Tibial nerve (tissue), 4 donors: ENCODE measurements around the gene AMOTL2. TPM values are rescaled to one million over a fixed set of nuclear protein-coding genes. Genes with fewer than 3 reads are reported as not detected.
A peak's percentile ranks its signal among the peaks of the same experiment; 100 is the strongest.

Experiments
- DNase-seq, 2 donors: peaks; one replicate each; pipeline ENCODE4 v3.0.0-alpha.2; 2019; ENCODE audit warnings: low spot score in 2 of 2
- H3K27ac ChIP-seq, 4 donors: fragments of 200-600 bp; sonication (generic) in 3 of 4; one replicate each; pipeline ENCODE4 v1.5.1; 2017 to 2019; ENCODE audit warnings: mild to moderate bottlenecking in 1 of 4
- H3K27me3 ChIP-seq, 2 donors: fragments of 200-600 bp; sonication (generic) in 1 of 2; one replicate each; pipeline versions ENCODE4 v1.5.1 to v1.6.0; 2017 to 2019
- H3K36me3 ChIP-seq, 3 donors: fragments of 200-600 bp; sonication (generic); one replicate each; pipeline ENCODE4 v1.5.1; 2018 to 2019
- H3K4me1 ChIP-seq, 4 donors: fragments of 200-600 bp; sonication (generic) in 3 of 4; one replicate each; pipeline ENCODE4 v1.5.1; 2017 to 2019
- H3K4me3 ChIP-seq, 4 donors: fragments of 200-600 bp; sonication (generic) in 3 of 4; one replicate each; pipeline ENCODE4 v1.5.1; 2017 to 2019; ENCODE audit warnings: mild to moderate bottlenecking in 1 of 4, moderate library complexity in 1 of 4
- H3K9me3 ChIP-seq, 4 donors: fragments of 200-600 bp; sonication (generic) in 3 of 4; one replicate each; pipeline ENCODE4 v1.5.1; 2017 to 2019
- CTCF ChIP-seq, 5 experiments: fragments of 200-600 bp in 3 of 5; fragments of 450-650 bp in 2 of 5; sonication (generic) in 3 of 5; IDR thresholded peaks; one replicate each; pipeline ENCODE4 v1.5.1; 2016 to 2019; ENCODE audit warnings: antibody characterized with exemption in 5 of 5, mild to moderate bottlenecking in 3 of 5, moderate library complexity in 2 of 5
- EP300 ChIP-seq, 2 donors: sonication (generic); formaldehyde crosslinking; IDR thresholded peaks; one replicate each; pipeline ENCODE4 v1.6.1; 2017; ENCODE audit warnings: antibody characterized with exemption in 2 of 2, mild to moderate bottlenecking in 1 of 2
- POLR2A ChIP-seq, 2 donors: fragments of 450-650 bp; IDR thresholded peaks; one replicate each; pipeline ENCODE4 v1.6.1; 2017; ENCODE audit warnings: antibody characterized with exemption in 2 of 2, mild to moderate bottlenecking in 2 of 2, moderate library complexity in 2 of 2
- WGBS, 2 donors: methylation state at CpG; one replicate each; pipeline ENCODE4 v1.1.5; 2018; 5-methylcytosine and 5-hydroxymethylcytosine counted together
- total RNA-seq, 4 donors: library from RNA; depleted of rRNA; stranded (reverse); fragments of >200 nt; gene quantifications; one replicate each; pipeline ENCODE4 v1.1.0, GENCODE V29; 2016

The AMOTL2 gene
- total RNA-seq, 4 donors from 2014 or later = 216 to 337 (median 255) TPM

GRCh38 chr3:134388788-134389485 is 14.7 kb upstream of the AMOTL2 start:
- H3K27ac ChIP-seq = no peak overlapping the region
- H3K36me3 ChIP-seq = no peaks in the 10 kb centered on the region
- no peaks in the 10 kb centered on the region for H3K9me3 ChIP-seq
- peaks cover 0 to 26% (median 7%) of the 10 kb centered on the region in 4 donors for H3K4me1 ChIP-seq
- H3K4me3 ChIP-seq = no peak overlapping the region
- 49 to 62% methylated on average over 10 of the region's 10 CpGs for WGBS, 2 donors
- H3K27me3 ChIP-seq = no peaks in the 10 kb centered on the region
- no peak for DNase-seq
- no peak for TF ChIP-seq POLR2A (IDR thresholded peaks at IDR 0.05)
- TF ChIP-seq CTCF (IDR thresholded peaks at IDR 0.05) = no peak
- TF ChIP-seq EP300 (IDR thresholded peaks at IDR 0.05) = no peak

- no peak for TF ChIP-seq EP300 (IDR thresholded peaks at IDR 0.05)
- TF ChIP-seq CTCF (IDR thresholded peaks at IDR 0.05) = no peak
- TF ChIP-seq POLR2A (IDR thresholded peaks at IDR 0.05) = no peak
- Histone ChIP-seq H3K4me3 (no peak overlapping the region), H3K36me3 (no peaks in the 10 kb centered on the region), H3K9me3 (no peaks in the 10 kb centered on the region), H3K4me1 (peaks cover 0 to 20% (median 7%) of the 10 kb centered on the region in 4 donors), H3K27me3 (no peaks in the 10 kb centered on the region), H3K27ac (no peak overlapping the region)
- 33 to 41% methylated on average over 1 of the region's 1 CpG for WGBS, 2 donors
- DNase-seq = no peak
These were observed 14.0 kb upstream of the AMOTL2 start for GRCh38 chr3:134388292-134388691.

- DNase-seq = no peak
- no peaks in the 10 kb centered on the region for H3K36me3 ChIP-seq
- H3K4me1 ChIP-seq = peaks cover 0 to 11% (median 3%) of the 10 kb centered on the region in 4 donors
- no peak overlapping the region for H3K27ac ChIP-seq
- no peaks in the 10 kb centered on the region for H3K27me3 ChIP-seq
- H3K4me3 ChIP-seq = no peak overlapping the region
- 88 to 94% methylated on average over 3 of the region's 3 CpGs for WGBS, 2 donors
- no peaks in the 10 kb centered on the region for H3K9me3 ChIP-seq
- TF ChIP-seq CTCF (IDR thresholded peaks at IDR 0.05) (no peak), EP300 (IDR thresholded peaks at IDR 0.05) (no peak)
These were observed 13.0 kb upstream of the AMOTL2 start for GRCh38 chr3:134387293-134387692.

GRCh38 chr3:134384963-134385362 is 10.7 kb upstream of the AMOTL2 start:
- Histone ChIP-seq H3K4me3 (no peak overlapping the region), H3K27ac (no peak overlapping the region), H3K4me1 (peaks cover 0 to 15% (median 0%) of the 10 kb centered on the region in 4 donors), H3K9me3 (peaks cover 0 to 3% (median 0%) of the 10 kb centered on the region in 4 donors), H3K36me3 (no peaks in the 10 kb centered on the region), H3K27me3 (no peaks in the 10 kb centered on the region)
- DNase-seq = no peak
- WGBS, 2 donors = 92 to 100% methylated on average over 7 of the region's 7 CpGs
- TF ChIP-seq CTCF (IDR thresholded peaks at IDR 0.05) (no peak), POLR2A (IDR thresholded peaks at IDR 0.05) (no peak), EP300 (IDR thresholded peaks at IDR 0.05) (no peak)

GRCh38 chr3:134381831-134382442 is 7.7 kb upstream of the AMOTL2 start:
- Histone ChIP-seq H3K27me3 (no peaks in the 10 kb centered on the region), H3K27ac (peak overlapping the region in 2 of 4 donors; percentile 63 to 71), H3K9me3 (peaks cover 0 to 3% (median 0%) of the 10 kb centered on the region in 4 donors), H3K4me3 (no peak overlapping the region), H3K4me1 (peaks cover 0 to 20% (median 0%) of the 10 kb centered on the region in 4 donors), H3K36me3 (no peaks in the 10 kb centered on the region)
- 57 to 70% methylated on average over 7 to 8 of the region's 8 CpGs for WGBS, 2 donors
- TF ChIP-seq EP300 (IDR thresholded peaks at IDR 0.05) (no peak), POLR2A (IDR thresholded peaks at IDR 0.05) (no peak), CTCF (IDR thresholded peaks at IDR 0.05) (no peak)
- DNase-seq = no peak
